Measurements from ENCODE around the gene GIPC1. TPM values are rescaled to one million over a fixed set of nuclear protein-coding genes. Genes with fewer than 3 reads are reported as not detected.

The GIPC1 gene
- total RNA-seq, 1 experiment from 2014 or later = 59.4 TPM

GRCh38 chr19:14514215-14514863 lies 18.4 kb upstream of the GIPC1 start:
- DNase-seq (ENCODE audit: low spot score) = no peak
- H3K27me3 ChIP-seq (replicated peaks; ENCODE audit: insufficient read depth, low read depth, low read length, poor library complexity) = no peaks in the 10 kb centered on the region
- no peaks in the 10 kb centered on the region for H3K9me3 ChIP-seq (ENCODE audit: low read depth, low read length, poor library complexity, severe bottlenecking)
- TF ChIP-seq EZH2 (IDR thresholded peaks at IDR 0.05; ENCODE audit: borderline replicate concordance, low read depth, low read length, poor library complexity, severe bottlenecking) (no peak), CTCF (conservative IDR thresholded peaks at IDR 0.05; ENCODE audit: low read depth, low read length) (no peak)
- no TSS peak for BruUV-seq (replicated peaks)
- H3K4me1 ChIP-seq (ENCODE audit: insufficient read depth, low read length, poor library complexity, severe bottlenecking) = peaks cover 9% of the 10 kb centered on the region
- intact Hi-C loops (cut with micrococcal nuclease; ENCODE audit: unreplicated experiment) = no loop called here
- ChIA-PET CTCF (no interaction called here), POLR2A (ENCODE audit: low non-redundant PET) (interaction anchor here (0.6 kb wide), 1 partner anchor 14 kb away, joined by 3 read pairs; no protein-coding TSS in a partner anchor)
- H3K27ac ChIP-seq (ENCODE audit: low read depth, low read length, poor library complexity, severe bottlenecking) = peak overlapping the region; percentile 42
- no peak overlapping the region for H3K4me3 ChIP-seq (ENCODE audit: low read depth, low read length, poor library complexity, severe bottlenecking)
- peaks cover 32% of the 10 kb centered on the region for H3K36me3 ChIP-seq (ENCODE audit: insufficient read depth, low read length, poor library complexity, severe bottlenecking)

GRCh38 chr19:14512406-14512961 lies 16.6 kb upstream of the GIPC1 start:
- no peak for TF ChIP-seq CTCF (conservative IDR thresholded peaks at IDR 0.05; ENCODE audit: low read depth, low read length)
- TF ChIP-seq EZH2 (IDR thresholded peaks at IDR 0.05; ENCODE audit: borderline replicate concordance, low read depth, low read length, poor library complexity, severe bottlenecking) = no peak
- DNase-seq (ENCODE audit: low spot score) = no peak
- intact Hi-C loops (cut with micrococcal nuclease; ENCODE audit: unreplicated experiment) = no loop called here
- ChIA-PET POLR2A (ENCODE audit: low non-redundant PET) (interaction anchor here (0.6 kb wide), 1 partner anchor 277 kb away, joined by 3 read pairs; no protein-coding TSS in a partner anchor), CTCF (no interaction called here)
- peaks cover 9% of the 10 kb centered on the region for H3K4me1 ChIP-seq (ENCODE audit: insufficient read depth, low read length, poor library complexity, severe bottlenecking)
- H3K27ac ChIP-seq (ENCODE audit: low read depth, low read length, poor library complexity, severe bottlenecking) = no peak overlapping the region
- no TSS peak for BruUV-seq (replicated peaks)
- peaks cover 32% of the 10 kb centered on the region for H3K36me3 ChIP-seq (ENCODE audit: insufficient read depth, low read length, poor library complexity, severe bottlenecking)
- no peak overlapping the region for H3K4me3 ChIP-seq (ENCODE audit: low read depth, low read length, poor library complexity, severe bottlenecking)
- H3K27me3 ChIP-seq (replicated peaks; ENCODE audit: insufficient read depth, low read depth, low read length, poor library complexity) = no peaks in the 10 kb centered on the region
- no peaks in the 10 kb centered on the region for H3K9me3 ChIP-seq (ENCODE audit: low read depth, low read length, poor library complexity, severe bottlenecking)

DNA sequence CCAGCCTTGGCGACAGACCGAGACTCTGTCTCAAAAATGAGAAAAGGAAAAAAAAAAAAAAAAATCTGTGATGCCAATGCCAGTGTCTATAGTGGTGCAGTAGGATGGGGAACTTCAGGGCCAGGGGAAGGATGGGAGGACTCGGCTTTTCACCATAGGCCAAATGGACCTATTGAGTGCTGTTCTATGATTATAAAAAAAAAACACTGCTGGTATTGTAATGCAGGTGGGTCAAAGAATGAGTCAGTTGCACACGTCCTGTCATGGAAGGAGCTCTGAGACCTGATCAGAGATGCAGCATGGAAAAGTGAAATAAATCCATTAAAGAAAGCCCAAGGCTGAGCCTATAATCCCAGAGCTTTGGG lies 15.3 kb upstream of the GIPC1 start:
- ChIA-PET CTCF (no interaction called here), POLR2A (ENCODE audit: low non-redundant PET) (no interaction called here)
- intact Hi-C loops (cut with micrococcal nuclease; ENCODE audit: unreplicated experiment) = no loop called here

More for the DNA sequence above, 15.3 kb upstream of the GIPC1 start:
- Histone ChIP-seq H3K27me3 (replicated peaks; ENCODE audit: insufficient read depth, low read depth, low read length, poor library complexity) (no peaks in the 10 kb centered on the region), H3K9me3 (ENCODE audit: low read depth, low read length, poor library complexity, severe bottlenecking) (no peaks in the 10 kb centered on the region), H3K4me1 (ENCODE audit: insufficient read depth, low read length, poor library complexity, severe bottlenecking) (peaks cover 6% of the 10 kb centered on the region), H3K4me3 (ENCODE audit: low read depth, low read length, poor library complexity, severe bottlenecking) (no peak overlapping the region), H3K27ac (ENCODE audit: low read depth, low read length, poor library complexity, severe bottlenecking) (no peak overlapping the region), H3K36me3 (ENCODE audit: insufficient read depth, low read length, poor library complexity, severe bottlenecking) (peaks cover 26% of the 10 kb centered on the region)
- TF ChIP-seq CTCF (conservative IDR thresholded peaks at IDR 0.05; ENCODE audit: low read depth, low read length) = no peak
- TF ChIP-seq EZH2 (IDR thresholded peaks at IDR 0.05; ENCODE audit: borderline replicate concordance, low read depth, low read length, poor library complexity, severe bottlenecking) = no peak
- no peak for DNase-seq (ENCODE audit: low spot score)
- BruUV-seq (replicated peaks) = no TSS peak

Measured in A673 (cell line).